Ovary (tissue), 9 donors: ENCODE results near the gene ATG3. TPM values are rescaled to one million over a fixed set of nuclear protein-coding genes. Genes with fewer than 3 reads are reported as not detected.

Experiments
- DNase-seq, 5 donors: peaks; one replicate each; pipeline ENCODE4 v3.0.0-alpha.2; 2019 to 2020
- H3K27ac ChIP-seq, 2 donors: fragments of 200-600 bp; one replicate each; pipeline versions ENCODE4 v1.5.1 to v1.8.0; 2019 to 2022
- H3K27me3 ChIP-seq: fragments of 200-600 bp; one replicate; pipeline ENCODE4 v1.8.0; 2022
- H3K36me3 ChIP-seq: fragments of 200-600 bp; sonication (generic); one replicate; pipeline ENCODE4 v1.5.1; 2019
- H3K4me1 ChIP-seq: one replicate; pipeline ENCODE4 v1.8.1; 2013; ENCODE audit warnings: mild to moderate bottlenecking, moderate library complexity; ENCODE audit not compliant: insufficient read depth
- H3K4me3 ChIP-seq: fragments of 200-600 bp; sonication (generic); one replicate; pipeline ENCODE4 v1.5.1; 2017
- H3K9me3 ChIP-seq, 2 donors: fragments of 200-600 bp in 1 of 2; sonication (generic) in 1 of 2; one replicate each; pipeline versions ENCODE4 v1.5.1 to v1.8.1; 2013 to 2019; ENCODE audit warnings: mild to moderate bottlenecking in 1 of 2, moderate library complexity in 1 of 2
- EP300 ChIP-seq: sonication (generic); formaldehyde crosslinking; IDR thresholded peaks from one replicate; pipeline ENCODE4 v1.6.1; 2017; ENCODE audit warnings: antibody characterized with exemption
- POLR2A ChIP-seq: fragments of 450-650 bp; IDR thresholded peaks from one replicate; pipeline ENCODE4 v1.6.1; 2017; ENCODE audit warnings: antibody characterized with exemption, mild to moderate bottlenecking, moderate library complexity
- WGBS, 3 donors: extraction: QIAGEN DNeasy Blood & Tissue Kit in 1 of 3; methylation state at CpG; one replicate each; pipeline versions ENCODE4 v1.1.5 to v1.1.7; 2013 to 2017; 5-methylcytosine and 5-hydroxymethylcytosine counted together
- intact Hi-C, 4 donors: fragments of 100-400 bp; cut with DNase I; formaldehyde crosslinking; loops; one replicate each; pipeline versions ENCODE4 v1.11.0 to v1.15.1; 2022 to 2023
- polyA plus RNA-seq, 2 donors: library from polyadenylated mRNA; stranded (reverse); fragments of 200-250 nt in 1 of 2; fragments of 350-450 nt in 1 of 2; fragmentation: Illumina TruSeq in 1 of 2; extraction: RNeasy Lipid Tissue Mini Kit (QIAGEN cat#74804) in 1 of 2; gene quantifications; one replicate each; pipeline ENCODE4 v1.2.3, GENCODE V29; 2013 to 2014
- total RNA-seq, 7 donors: library from RNA; depleted of rRNA in 2 of 7; stranded (reverse); fragments of >200 nt in 2 of 7; fragmentation: NEBNext Ultra II Directional in 3 of 7; extraction: Animal tissue kit (Norgen Biotek cat#: 25700) in 3 of 7; gene quantifications; one replicate each; pipeline versions ENCODE4 v1.1.0 to v1.2.4, GENCODE V29; 2016 to 2023
- TF ChIP-seq, protein P1 (sequence below), 3 donors: fragments of 450-650 bp in 2 of 3; fragments of 200-600 bp in 1 of 3; IDR thresholded peaks; one replicate each; pipeline versions ENCODE4 v1.5.1 to v1.8.0; 2016 to 2022; ENCODE audit warnings: antibody characterized with exemption in 3 of 3, mild to moderate bottlenecking in 1 of 3
- donor health status: DM: no; HTN: no; CAD: no; lungs with moderate emphysema.
- donor health status: DM: no; HTN: no; CAD: no.
- donor health status: Bipolar disorder and iron deficiency.
- donor health status: DM: yes; HTN: yes; CAD: no.
- donor health status: DM: no; HTN: no; CAD: no.
- donor health status: DM: yes; HTN: yes; CAD: no.

Gene ATG3
- total and polyA plus RNA-seq, 9 donors, result 28.4 to 59.4 (median 40.7) TPM

DNA sequence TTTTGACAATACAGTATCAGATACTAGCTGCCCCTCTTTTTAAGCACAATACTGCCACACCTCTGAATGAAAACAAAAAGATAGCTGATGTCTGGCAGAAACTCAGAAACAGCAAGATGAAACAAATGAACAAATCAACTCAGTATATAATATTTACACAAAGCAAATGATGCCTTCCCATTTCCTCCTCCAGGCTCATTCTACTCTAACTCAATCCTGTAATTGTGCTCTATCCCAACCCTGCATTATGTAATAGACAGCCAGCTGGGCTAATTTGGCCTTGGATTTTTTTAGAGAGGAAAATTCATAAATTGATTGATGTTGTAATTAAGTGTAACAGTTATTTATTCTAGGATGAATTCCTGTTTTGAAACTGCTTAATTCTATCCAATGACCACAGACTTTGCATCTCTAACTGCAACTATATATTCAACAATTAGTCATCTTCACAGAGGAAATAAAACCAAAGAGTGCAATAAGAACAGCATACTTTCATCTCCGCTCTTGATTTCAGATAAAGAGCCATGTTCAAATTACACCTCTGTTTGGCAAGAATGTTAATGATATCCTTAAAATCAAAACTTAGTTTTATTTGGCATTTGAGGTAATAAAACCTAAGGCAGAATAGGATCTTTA, 6.1 kb downstream of the ATG3 start:
- Histone ChIP-seq H3K4me3 (no peak overlapping the region), H3K27me3 (no peaks in the 10 kb centered on the region), H3K27ac (no peak overlapping the region), H3K4me1 (peaks cover 7% of the 10 kb centered on the region), H3K36me3 (no peaks in the 10 kb centered on the region), H3K9me3 (no peaks in the 10 kb centered on the region)
- WGBS, 3 donors, result 89 to 96% (median 92%) methylated on average over 1 of the region's 1 CpG
- no peak for DNase-seq
- no peak for TF ChIP-seq EP300
- TF ChIP-seq, protein P1, sequence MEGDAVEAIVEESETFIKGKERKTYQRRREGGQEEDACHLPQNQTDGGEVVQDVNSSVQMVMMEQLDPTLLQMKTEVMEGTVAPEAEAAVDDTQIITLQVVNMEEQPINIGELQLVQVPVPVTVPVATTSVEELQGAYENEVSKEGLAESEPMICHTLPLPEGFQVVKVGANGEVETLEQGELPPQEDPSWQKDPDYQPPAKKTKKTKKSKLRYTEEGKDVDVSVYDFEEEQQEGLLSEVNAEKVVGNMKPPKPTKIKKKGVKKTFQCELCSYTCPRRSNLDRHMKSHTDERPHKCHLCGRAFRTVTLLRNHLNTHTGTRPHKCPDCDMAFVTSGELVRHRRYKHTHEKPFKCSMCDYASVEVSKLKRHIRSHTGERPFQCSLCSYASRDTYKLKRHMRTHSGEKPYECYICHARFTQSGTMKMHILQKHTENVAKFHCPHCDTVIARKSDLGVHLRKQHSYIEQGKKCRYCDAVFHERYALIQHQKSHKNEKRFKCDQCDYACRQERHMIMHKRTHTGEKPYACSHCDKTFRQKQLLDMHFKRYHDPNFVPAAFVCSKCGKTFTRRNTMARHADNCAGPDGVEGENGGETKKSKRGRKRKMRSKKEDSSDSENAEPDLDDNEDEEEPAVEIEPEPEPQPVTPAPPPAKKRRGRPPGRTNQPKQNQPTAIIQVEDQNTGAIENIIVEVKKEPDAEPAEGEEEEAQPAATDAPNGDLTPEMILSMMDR (IDR thresholded peaks at IDR 0.05), result no peak
- no peak for TF ChIP-seq POLR2A
- intact Hi-C loops, result no loop called here

DNA sequence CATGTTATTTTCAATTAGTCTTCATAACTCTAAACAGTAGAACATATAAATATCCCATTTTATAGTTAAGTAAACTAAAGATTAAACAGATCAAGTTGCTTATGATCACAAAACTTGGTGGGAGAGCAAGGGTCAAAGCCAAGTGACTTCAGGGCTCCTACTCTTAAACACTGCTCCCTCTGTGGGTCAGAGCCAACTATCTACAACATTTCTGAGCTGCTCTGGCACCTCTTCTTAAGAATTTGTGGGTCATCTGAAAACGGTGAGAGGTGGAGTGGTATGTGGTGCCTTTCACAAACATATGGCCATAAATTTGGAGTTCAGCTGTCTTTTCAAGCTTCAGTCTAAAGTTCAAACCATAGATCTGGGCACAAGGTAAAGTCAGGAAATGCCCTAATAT, 10.9 kb downstream of the ATG3 start:
- DNase-seq, result no peak
- intact Hi-C loops, result no loop called here
- Histone ChIP-seq H3K36me3 (no peaks in the 10 kb centered on the region), H3K4me3 (no peak overlapping the region), H3K27ac (no peak overlapping the region), H3K9me3 (no peaks in the 10 kb centered on the region), H3K4me1 (peaks cover 3% of the 10 kb centered on the region), H3K27me3 (no peaks in the 10 kb centered on the region)
- no peak for TF ChIP-seq EP300
- WGBS, 3 donors, result 13 to 33% (median 18%) methylated on average over 1 of the region's 1 CpG

DNA sequence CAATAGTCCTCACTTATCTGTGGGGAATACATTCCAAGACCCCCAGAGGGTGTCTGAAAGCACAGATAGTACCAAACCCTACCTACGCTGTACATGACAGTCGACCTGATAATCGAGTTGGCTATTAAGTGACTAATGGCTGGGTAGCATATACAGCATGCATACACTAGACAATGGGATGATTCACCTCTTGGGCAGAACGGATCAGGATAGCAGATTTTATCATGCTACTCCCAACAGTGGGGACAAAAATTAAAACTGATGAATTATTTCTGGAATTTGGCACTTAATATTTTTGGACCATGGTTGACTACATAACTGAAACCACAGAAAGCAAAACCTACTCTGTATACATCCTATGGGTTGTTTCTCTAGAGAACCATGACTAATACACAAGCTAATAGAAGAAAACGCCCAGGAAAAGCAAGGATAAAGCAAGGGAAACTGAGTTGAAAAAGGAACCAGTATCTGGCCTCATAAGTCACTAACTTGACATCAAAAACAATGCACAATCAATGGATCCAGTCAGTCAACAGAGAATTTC, 15.5 kb downstream of the ATG3 start:
- intact Hi-C loops, result no loop called here
- H3K27ac ChIP-seq, result no peak overlapping the region
- no peaks in the 10 kb centered on the region for H3K27me3 ChIP-seq
- no peaks in the 10 kb centered on the region for H3K36me3 ChIP-seq
- no peak for DNase-seq
- H3K9me3 ChIP-seq, result no peaks in the 10 kb centered on the region
- no peak overlapping the region for H3K4me3 ChIP-seq
- TF ChIP-seq, protein P1 (IDR thresholded peaks at IDR 0.05), result no peak
- TF ChIP-seq POLR2A, result no peak
- no peak for TF ChIP-seq EP300
- no peaks in the 10 kb centered on the region for H3K4me1 ChIP-seq
- 92 to 94% (median 94%) methylated on average over 5 of the region's 5 CpGs for WGBS, 3 donors

DNA sequence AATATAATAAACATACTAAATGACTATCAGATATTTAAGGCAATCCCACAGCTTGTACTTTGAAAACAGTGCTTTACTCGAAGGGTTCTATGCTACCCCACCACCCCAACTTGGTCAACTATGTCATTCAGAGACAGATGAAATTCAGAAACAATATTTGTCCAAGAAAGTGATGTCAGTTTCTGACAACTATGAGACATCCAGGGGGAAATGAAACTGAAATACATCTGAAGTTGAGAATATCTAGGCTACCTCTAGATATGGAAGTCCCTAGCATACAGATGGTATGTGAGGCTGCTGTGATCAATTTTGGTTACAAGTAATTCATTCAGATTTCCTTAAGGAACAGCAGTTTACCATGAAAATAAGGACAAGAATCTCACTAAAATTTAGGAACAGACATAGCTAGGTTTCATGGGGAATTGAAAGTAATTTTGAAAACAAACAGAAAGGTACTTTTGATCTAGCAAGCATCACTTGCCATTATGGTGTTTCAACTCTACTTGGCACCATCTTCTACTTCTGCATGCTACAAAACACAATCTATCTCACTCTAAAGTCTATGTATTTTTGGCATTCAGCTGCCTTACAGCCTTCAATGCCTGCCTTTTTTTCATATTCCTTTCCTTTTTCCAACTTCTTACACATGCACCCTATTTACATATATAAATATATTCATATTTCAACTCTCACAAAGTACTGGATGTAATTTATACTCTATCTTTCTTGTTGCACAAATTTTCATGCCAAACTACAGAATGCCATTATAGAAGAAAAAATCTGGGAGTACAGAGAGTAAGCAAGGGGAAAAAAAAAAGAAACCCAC, 21.7 kb downstream of the ATG3 start:
- Histone ChIP-seq H3K36me3 (no peaks in the 10 kb centered on the region), H3K4me1 (no peaks in the 10 kb centered on the region), H3K27me3 (no peaks in the 10 kb centered on the region), H3K9me3 (no peaks in the 10 kb centered on the region), H3K27ac (no peak overlapping the region), H3K4me3 (no peak overlapping the region)
- intact Hi-C loops, result no loop called here
- TF ChIP-seq POLR2A, result no peak
- TF ChIP-seq EP300, result no peak
- TF ChIP-seq, protein P1 (IDR thresholded peaks at IDR 0.05), result no peak
- WGBS, 3 donors, result 86 to 98% (median 93%) methylated on average over 1 of the region's 1 CpG
- DNase-seq, result no peak
